Osteoblast (primary cell): ENCODE data around the gene CFAP68. TPM values are rescaled to one million over a fixed set of nuclear protein-coding genes. Genes with fewer than 3 reads are reported as not detected.
"Not testable (repeated sequence)": the region's sequence is repeated elsewhere in the genome, so short reads cannot be mapped to it uniquely, and the experiment has no call there.

Experiments used
- DNase-seq: peaks from one replicate; pipeline ENCODE4 v3.0.0; 2011; ENCODE audit warnings: low spot score, mixed read lengths; ENCODE audit not compliant: insufficient read length; ENCODE audit errors: missing footprints
- H2AFZ ChIP-seq: 2 replicates; pipeline ENCODE4 v1.6.0; 2011; ENCODE audit warnings: mild to moderate bottlenecking, low read length
- H3K27ac ChIP-seq: 2 replicates; pipeline ENCODE4 v1.5.1; 2011; ENCODE audit warnings: mild to moderate bottlenecking, low read depth, low read length, moderate library complexity
- H3K27me3 ChIP-seq: 2 replicates; pipeline ENCODE4 v1.6.0; 2012; ENCODE audit warnings: mild to moderate bottlenecking, control low read depth, inconsistent platforms, low read length, moderate library complexity; ENCODE audit not compliant: insufficient read depth
- H3K36me3 ChIP-seq: 2 replicates; pipeline ENCODE4 v1.5.1; 2011; ENCODE audit warnings: mild to moderate bottlenecking, low read length, control low read depth, moderate library complexity; ENCODE audit not compliant: insufficient read depth
- H3K4me1 ChIP-seq: 2 replicates; pipeline ENCODE4 v1.5.1; 2011; ENCODE audit warnings: mild to moderate bottlenecking, low read length, control low read depth, moderate library complexity; ENCODE audit not compliant: insufficient read depth
- H3K4me2 ChIP-seq: 2 replicates; pipeline ENCODE4 v1.6.0; 2011; ENCODE audit warnings: mild to moderate bottlenecking, low read length; ENCODE audit not compliant: insufficient read depth
- H3K4me3 ChIP-seq: fragments of 200-600 bp; sonication (generic); 3 replicates; pipeline ENCODE4 v1.5.1; 2012; ENCODE audit warnings: mild to moderate bottlenecking, low read length, inconsistent platforms; ENCODE audit not compliant: insufficient read depth
- H3K79me2 ChIP-seq: 2 replicates; pipeline ENCODE4 v1.6.0; 2012; ENCODE audit warnings: mild to moderate bottlenecking, low read length, control low read depth, inconsistent platforms; ENCODE audit not compliant: insufficient read depth
- H3K9me3 ChIP-seq: 2 replicates; pipeline ENCODE4 v1.5.1; 2011; ENCODE audit warnings: low read depth, low read length, control low read depth
- H4K20me1 ChIP-seq: 2 replicates; pipeline ENCODE4 v1.6.0; 2012; ENCODE audit warnings: mild to moderate bottlenecking, low read length, control low read depth; ENCODE audit not compliant: insufficient read depth
- total RNA-seq: library from RNA; depleted of rRNA; stranded (reverse); fragments of >200 nt; gene quantifications from 2 replicates; pipeline ENCODE4 v1.2.3, GENCODE V29; 2012
- TF ChIP-seq, protein P1 (sequence below): IDR thresholded peaks from 2 replicates; pipeline ENCODE4 v1.5.1; 2011; ENCODE audit warnings: mild to moderate bottlenecking, low read depth, low read length, moderate library complexity; ENCODE audit errors: extremely low read depth

The CFAP68 gene
- total RNA-seq, 1 donor, result 8.3 TPM

DNA sequence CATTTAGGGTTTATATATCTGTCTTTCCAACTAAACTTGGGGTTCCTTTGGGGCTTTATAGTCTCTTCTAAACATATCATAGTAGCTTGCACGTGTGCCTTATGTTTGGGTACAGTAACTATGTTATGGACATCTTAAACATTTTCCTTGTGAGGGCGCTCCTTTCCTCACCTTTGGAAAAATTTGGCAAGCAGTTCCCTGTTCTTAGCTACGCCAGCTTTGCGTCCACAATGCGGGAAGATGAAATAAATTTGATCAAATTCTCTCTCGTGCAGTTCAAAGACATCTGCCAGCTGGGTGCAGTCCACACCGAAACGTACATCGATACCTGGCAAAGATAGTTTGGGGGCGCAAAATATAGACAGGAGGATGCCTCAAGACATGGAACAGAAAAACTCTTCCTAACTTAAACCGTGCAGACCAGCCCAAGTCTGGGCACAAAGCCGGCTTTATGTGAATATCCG, 924 bp upstream of the CFAP68 start:
- Histone ChIP-seq H3K27ac (peak overlapping the region; percentile 99), H3K4me3 (peak overlapping the region; percentile 88), H3K79me2 (no peaks in the 10 kb centered on the region), H3K27me3 (no peaks in the 10 kb centered on the region), H2AFZ (peak overlapping the region; percentile 97), H3K4me1 (peaks cover 14% of the 10 kb centered on the region), H3K36me3 (no peaks in the 10 kb centered on the region), H3K4me2 (peak overlapping the region; percentile 97), H3K9me3 (no peaks in the 10 kb centered on the region), H4K20me1 (no peaks in the 10 kb centered on the region)
- no peak for DNase-seq
- TF ChIP-seq, protein P1, sequence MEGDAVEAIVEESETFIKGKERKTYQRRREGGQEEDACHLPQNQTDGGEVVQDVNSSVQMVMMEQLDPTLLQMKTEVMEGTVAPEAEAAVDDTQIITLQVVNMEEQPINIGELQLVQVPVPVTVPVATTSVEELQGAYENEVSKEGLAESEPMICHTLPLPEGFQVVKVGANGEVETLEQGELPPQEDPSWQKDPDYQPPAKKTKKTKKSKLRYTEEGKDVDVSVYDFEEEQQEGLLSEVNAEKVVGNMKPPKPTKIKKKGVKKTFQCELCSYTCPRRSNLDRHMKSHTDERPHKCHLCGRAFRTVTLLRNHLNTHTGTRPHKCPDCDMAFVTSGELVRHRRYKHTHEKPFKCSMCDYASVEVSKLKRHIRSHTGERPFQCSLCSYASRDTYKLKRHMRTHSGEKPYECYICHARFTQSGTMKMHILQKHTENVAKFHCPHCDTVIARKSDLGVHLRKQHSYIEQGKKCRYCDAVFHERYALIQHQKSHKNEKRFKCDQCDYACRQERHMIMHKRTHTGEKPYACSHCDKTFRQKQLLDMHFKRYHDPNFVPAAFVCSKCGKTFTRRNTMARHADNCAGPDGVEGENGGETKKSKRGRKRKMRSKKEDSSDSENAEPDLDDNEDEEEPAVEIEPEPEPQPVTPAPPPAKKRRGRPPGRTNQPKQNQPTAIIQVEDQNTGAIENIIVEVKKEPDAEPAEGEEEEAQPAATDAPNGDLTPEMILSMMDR, result no peak

DNA sequence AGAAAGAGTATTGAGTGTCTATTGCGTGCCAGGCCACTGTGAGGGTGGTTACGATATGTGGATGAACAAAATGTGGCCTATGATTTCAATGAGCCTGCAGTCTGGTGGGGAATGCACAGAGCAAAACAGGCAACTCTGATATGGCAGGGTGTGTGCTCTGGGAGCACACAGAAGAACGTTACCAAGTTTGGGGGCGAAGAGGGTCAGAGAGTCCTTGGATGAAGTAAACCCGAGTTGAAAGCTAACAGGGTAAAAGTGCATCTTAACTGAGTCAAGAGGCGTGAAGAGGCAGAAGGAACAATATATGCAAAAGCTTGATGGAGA, 258 bp downstream of the CFAP68 start:
- no peaks in the 10 kb centered on the region for H3K79me2 ChIP-seq
- DNase-seq, result no peak
- no peaks in the 10 kb centered on the region for H3K27me3 ChIP-seq
- H3K4me3 ChIP-seq, result peak overlapping the region; percentile 88
- TF ChIP-seq, protein P1, result no peak
- no peaks in the 10 kb centered on the region for H3K9me3 ChIP-seq
- H2AFZ ChIP-seq, result peak overlapping the region; percentile 97
- peak overlapping the region; percentile 99 for H3K27ac ChIP-seq
- H3K4me1 ChIP-seq, result peaks cover 14% of the 10 kb centered on the region
- no peaks in the 10 kb centered on the region for H3K36me3 ChIP-seq
- peak overlapping the region; percentile 97 for H3K4me2 ChIP-seq
- no peaks in the 10 kb centered on the region for H4K20me1 ChIP-seq

DNA sequence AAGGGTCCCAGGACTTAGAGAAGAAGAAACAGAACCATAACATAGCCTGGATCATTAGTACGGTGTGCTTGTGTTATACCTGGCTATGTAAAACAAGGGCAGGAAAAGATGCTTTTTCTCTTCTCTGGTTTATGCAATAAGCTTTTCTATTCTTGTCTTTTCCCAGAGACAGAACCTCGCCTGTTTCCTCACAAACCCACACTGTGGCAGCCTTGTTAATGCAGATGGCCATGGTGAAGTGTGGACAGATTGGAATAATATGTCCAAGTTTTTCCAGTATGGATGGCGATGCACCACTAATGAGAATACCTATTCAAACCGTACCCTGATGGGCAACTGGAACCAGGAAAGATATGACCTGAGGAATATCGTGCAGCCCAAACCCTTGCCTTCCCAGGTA, 2.9 kb downstream of the CFAP68 start:
- TF ChIP-seq, protein P1, result no peak
- Histone ChIP-seq H2AFZ (no peak overlapping the region), H3K27ac (no peak overlapping the region), H3K9me3 (no peaks in the 10 kb centered on the region), H3K4me1 (peaks cover 14% of the 10 kb centered on the region), H3K4me2 (no peak overlapping the region), H3K79me2 (no peaks in the 10 kb centered on the region), H4K20me1 (no peaks in the 10 kb centered on the region), H3K36me3 (no peaks in the 10 kb centered on the region), H3K4me3 (no peak overlapping the region), H3K27me3 (no peaks in the 10 kb centered on the region)
- DNase-seq, result no peak

DNA sequence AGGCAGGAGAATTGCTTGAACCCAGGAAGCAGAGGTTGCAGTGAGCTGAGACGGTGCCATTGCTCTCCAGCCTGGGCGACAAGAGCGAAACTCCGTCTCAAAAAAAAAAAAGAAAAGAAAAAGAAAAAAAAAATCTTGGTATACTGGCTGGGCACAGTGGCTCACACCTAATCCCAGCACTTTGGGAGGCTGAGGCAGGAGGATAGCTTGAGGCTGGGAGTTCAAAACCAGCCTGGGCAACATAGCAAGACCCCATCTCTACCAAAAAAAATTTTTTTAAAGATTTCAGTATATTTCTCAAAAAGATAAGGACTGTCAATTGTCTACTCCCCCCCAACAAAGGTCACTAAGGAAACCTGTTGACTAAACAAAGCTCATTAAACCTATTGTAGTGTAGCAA, 5.7 kb downstream of the CFAP68 start:
- H2AFZ ChIP-seq, DNase-seq, H3K4me2 ChIP-seq, H3K27ac ChIP-seq, H3K4me1 ChIP-seq, H3K27me3 ChIP-seq, H3K9me3 ChIP-seq, H3K79me2 ChIP-seq, H3K4me3 ChIP-seq, H4K20me1 ChIP-seq, H3K36me3 ChIP-seq: not testable (repeated sequence)
